Stomach smooth muscle (tissue), 2 donors: Measurements from ENCODE around the gene GSN.
A peak's percentile ranks its signal among the peaks of the same experiment; 100 is the strongest.

ENCODE experiments used
- H3K27ac ChIP-seq: one replicate; pipeline ENCODE4 v1.7.0; 2013; ENCODE audit warnings: mild to moderate bottlenecking, low read length, inconsistent platforms
- H3K27me3 ChIP-seq, 2 donors: one replicate each; pipeline ENCODE4 v1.7.0; 2013; ENCODE audit warnings: low read length in 2 of 2; ENCODE audit not compliant: insufficient read depth in 2 of 2, control insufficient read depth in 1 of 2
- H3K36me3 ChIP-seq, 2 donors: one replicate each; pipeline ENCODE4 v1.7.0; 2013; ENCODE audit warnings: low read length in 2 of 2; ENCODE audit not compliant: control insufficient read depth in 2 of 2, insufficient read depth in 2 of 2
- H3K4me1 ChIP-seq: one replicate; pipeline ENCODE4 v1.7.0; 2013; ENCODE audit warnings: low read length; ENCODE audit not compliant: control insufficient read depth, insufficient read depth
- H3K4me3 ChIP-seq, 2 donors: one replicate each; pipeline ENCODE4 v1.7.0; 2013; ENCODE audit warnings: low read length in 2 of 2
- H3K9ac ChIP-seq, 2 donors: one replicate each; pipeline ENCODE4 v1.7.0; 2013; ENCODE audit warnings: low read length in 2 of 2, mild to moderate bottlenecking in 1 of 2
- H3K9me3 ChIP-seq, 2 donors: one replicate each; pipeline ENCODE4 v1.7.0; 2013; ENCODE audit warnings: low read length in 2 of 2; ENCODE audit not compliant: control insufficient read depth in 2 of 2
- donor health status: healthy.
- donor health status: Pancreatic carcinoma.

The GSN gene

GRCh38 chr9:121304707-121305106 lies 36.7 kb downstream of the GSN start:
- no peaks in the 10 kb centered on the region for H3K27me3 ChIP-seq
- no peaks in the 10 kb centered on the region for H3K9me3 ChIP-seq
- peaks cover 72% of the 10 kb centered on the region for H3K4me1 ChIP-seq
- peaks cover 59 to 71% of the 10 kb centered on the region in 2 donors for H3K36me3 ChIP-seq
- peak overlapping the region; percentile 10 to 84 for H3K4me3 ChIP-seq
- peak overlapping the region in 1 of 2 donors; percentile 3 for H3K9ac ChIP-seq
- peak overlapping the region; percentile 73 for H3K27ac ChIP-seq

- Histone ChIP-seq H3K9me3 (no peaks in the 10 kb centered on the region), H3K36me3 (peaks cover 60 to 78% of the 10 kb centered on the region in 2 donors), H3K9ac (peak overlapping the region; percentile 3 to 29), H3K4me1 (peaks cover 71% of the 10 kb centered on the region), H3K4me3 (peak overlapping the region; percentile 17 to 84), H3K27me3 (no peaks in the 10 kb centered on the region), H3K27ac (peak overlapping the region; percentile 73)
Observed at GRCh38 chr9:121305269-121305994, 37.5 kb downstream of the GSN start.

GRCh38 chr9:121307976-121308375 lies 40.0 kb downstream of the GSN start:
- H3K27ac ChIP-seq = peak overlapping the region; percentile 41
- peaks cover 70 to 89% of the 10 kb centered on the region in 2 donors for H3K36me3 ChIP-seq
- H3K27me3 ChIP-seq = no peaks in the 10 kb centered on the region
- H3K9me3 ChIP-seq = no peaks in the 10 kb centered on the region
- no peak overlapping the region for H3K9ac ChIP-seq
- H3K4me3 ChIP-seq = no peak overlapping the region
- peaks cover 52% of the 10 kb centered on the region for H3K4me1 ChIP-seq

GRCh38 chr9:121308765-121309164 lies 40.8 kb downstream of the GSN start:
- Histone ChIP-seq H3K27me3 (no peaks in the 10 kb centered on the region), H3K36me3 (peaks cover 70 to 89% of the 10 kb centered on the region in 2 donors), H3K9me3 (no peaks in the 10 kb centered on the region), H3K4me1 (peaks cover 48% of the 10 kb centered on the region), H3K27ac (peak overlapping the region; percentile 37), H3K4me3 (no peak overlapping the region), H3K9ac (no peak overlapping the region)

- Histone ChIP-seq H3K4me3 (no peak overlapping the region), H3K27ac (peak overlapping the region; percentile 37), H3K4me1 (peaks cover 47% of the 10 kb centered on the region), H3K9me3 (no peaks in the 10 kb centered on the region), H3K36me3 (peaks cover 70 to 89% of the 10 kb centered on the region in 2 donors), H3K9ac (no peak overlapping the region), H3K27me3 (no peaks in the 10 kb centered on the region)
Observed at GRCh38 chr9:121309171-121309570, 41.2 kb downstream of the GSN start.

- H3K36me3 ChIP-seq = peaks cover 63 to 85% of the 10 kb centered on the region in 2 donors
- H3K4me1 ChIP-seq = peaks cover 40% of the 10 kb centered on the region
- H3K9me3 ChIP-seq = no peaks in the 10 kb centered on the region
- H3K27me3 ChIP-seq = no peaks in the 10 kb centered on the region
- H3K4me3 ChIP-seq = no peak overlapping the region
- H3K9ac ChIP-seq = no peak overlapping the region
- peak overlapping the region; percentile 37 for H3K27ac ChIP-seq
Observed at GRCh38 chr9:121309833-121310425, 42.0 kb downstream of the GSN start.

- no peak overlapping the region for H3K27ac ChIP-seq
- H3K9me3 ChIP-seq = no peaks in the 10 kb centered on the region
- H3K36me3 ChIP-seq = peaks cover 63 to 82% of the 10 kb centered on the region in 2 donors
- no peak overlapping the region for H3K4me3 ChIP-seq
- H3K27me3 ChIP-seq = no peaks in the 10 kb centered on the region
- peaks cover 40% of the 10 kb centered on the region for H3K4me1 ChIP-seq
- no peak overlapping the region for H3K9ac ChIP-seq
Observed at GRCh38 chr9:121310571-121310970, 42.6 kb downstream of the GSN start.

- Histone ChIP-seq H3K4me3 (no peak overlapping the region), H3K27ac (peak overlapping the region; percentile 11), H3K27me3 (no peaks in the 10 kb centered on the region), H3K36me3 (peaks cover 68 to 81% of the 10 kb centered on the region in 2 donors), H3K4me1 (peaks cover 47% of the 10 kb centered on the region), H3K9me3 (no peaks in the 10 kb centered on the region), H3K9ac (no peak overlapping the region)
Observed at GRCh38 chr9:121312169-121312568, 44.2 kb downstream of the GSN start.

- Histone ChIP-seq H3K36me3 (peaks cover 66 to 80% of the 10 kb centered on the region in 2 donors), H3K9me3 (no peaks in the 10 kb centered on the region), H3K4me1 (peaks cover 47% of the 10 kb centered on the region), H3K9ac (no peak overlapping the region), H3K27me3 (no peaks in the 10 kb centered on the region), H3K27ac (peak overlapping the region; percentile 42), H3K4me3 (no peak overlapping the region)
Observed at GRCh38 chr9:121313458-121314152, 45.6 kb downstream of the GSN start.

- H3K36me3 ChIP-seq = peaks cover 64 to 67% of the 10 kb centered on the region in 2 donors
- no peak overlapping the region for H3K9ac ChIP-seq
- H3K4me3 ChIP-seq = no peak overlapping the region
- no peaks in the 10 kb centered on the region for H3K27me3 ChIP-seq
- H3K9me3 ChIP-seq = no peaks in the 10 kb centered on the region
- H3K27ac ChIP-seq = peak overlapping the region; percentile 76
- peaks cover 57% of the 10 kb centered on the region for H3K4me1 ChIP-seq
Observed at GRCh38 chr9:121316378-121316777, 48.4 kb downstream of the GSN start.
